ENCODE measurements around the gene PGAM5.

PGAM5 gene

DNA sequence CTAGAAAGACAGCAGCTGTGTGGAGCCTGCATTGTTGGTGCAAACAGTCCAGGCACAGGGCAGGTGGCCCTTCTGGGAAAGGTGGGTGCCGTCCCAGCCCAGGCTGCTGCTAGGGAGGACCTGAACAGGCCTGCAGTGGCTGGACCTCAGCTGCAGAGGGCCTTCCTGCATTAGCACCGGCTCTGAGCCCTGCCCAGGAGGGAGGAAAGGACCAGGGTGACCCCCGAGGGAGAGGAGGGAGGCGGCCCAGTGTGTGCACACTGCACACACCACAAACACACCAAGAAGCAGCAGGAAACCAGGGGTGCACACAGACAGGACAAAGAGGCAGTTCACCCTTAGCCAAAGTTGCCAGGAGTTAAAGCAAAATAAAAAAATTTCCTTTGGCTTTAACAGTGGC is 8.0 kb upstream of the PGAM5 start:
- Histone ChIP-seq H3K9me2 (replicated peaks; ENCODE audit: control insufficient read depth, low read length) (no peaks in the 10 kb centered on the region), H3K4me1 (ENCODE audit: control insufficient read depth, low read length) (peaks cover 60% of the 10 kb centered on the region), H3K36me3 (ENCODE audit: control insufficient read depth, low read length) (peaks cover 72% of the 10 kb centered on the region), H3K9me3 (ENCODE audit: control insufficient read depth, insufficient read depth, low read length) (no peaks in the 10 kb centered on the region), H3K4me2 (ENCODE audit: low read length) (peak overlapping the region; percentile 22; the same call in 1 of the 2 replicates), H4K20me1 (ENCODE audit: control insufficient read depth, insufficient read depth, low read depth, low read length) (no peaks in the 10 kb centered on the region), H3K4me3 (ENCODE audit: low read length) (no peak overlapping the region), H3F3A (ENCODE audit: control insufficient read depth, insufficient read depth) (peaks cover 17% of the 10 kb centered on the region), H3K27ac (ENCODE audit: low read depth, low read length) (peak overlapping the region; percentile 98), H3K27me3 (ENCODE audit: control insufficient read depth, low read length) (no peaks in the 10 kb centered on the region), H3K79me2 (ENCODE audit: control insufficient read depth, low read length) (peaks cover 72% of the 10 kb centered on the region)
- TF ChIP-seq EZH2phosphoT487 (IDR thresholded peaks at IDR 0.05; ENCODE audit: borderline replicate concordance, low read length) = no peak
- TF ChIP-seq, protein P1, sequence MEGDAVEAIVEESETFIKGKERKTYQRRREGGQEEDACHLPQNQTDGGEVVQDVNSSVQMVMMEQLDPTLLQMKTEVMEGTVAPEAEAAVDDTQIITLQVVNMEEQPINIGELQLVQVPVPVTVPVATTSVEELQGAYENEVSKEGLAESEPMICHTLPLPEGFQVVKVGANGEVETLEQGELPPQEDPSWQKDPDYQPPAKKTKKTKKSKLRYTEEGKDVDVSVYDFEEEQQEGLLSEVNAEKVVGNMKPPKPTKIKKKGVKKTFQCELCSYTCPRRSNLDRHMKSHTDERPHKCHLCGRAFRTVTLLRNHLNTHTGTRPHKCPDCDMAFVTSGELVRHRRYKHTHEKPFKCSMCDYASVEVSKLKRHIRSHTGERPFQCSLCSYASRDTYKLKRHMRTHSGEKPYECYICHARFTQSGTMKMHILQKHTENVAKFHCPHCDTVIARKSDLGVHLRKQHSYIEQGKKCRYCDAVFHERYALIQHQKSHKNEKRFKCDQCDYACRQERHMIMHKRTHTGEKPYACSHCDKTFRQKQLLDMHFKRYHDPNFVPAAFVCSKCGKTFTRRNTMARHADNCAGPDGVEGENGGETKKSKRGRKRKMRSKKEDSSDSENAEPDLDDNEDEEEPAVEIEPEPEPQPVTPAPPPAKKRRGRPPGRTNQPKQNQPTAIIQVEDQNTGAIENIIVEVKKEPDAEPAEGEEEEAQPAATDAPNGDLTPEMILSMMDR (IDR thresholded peaks at IDR 0.05; ENCODE audit: low read depth, low read length, poor library complexity, severe bottlenecking) = peak; percentile 19

DNA sequence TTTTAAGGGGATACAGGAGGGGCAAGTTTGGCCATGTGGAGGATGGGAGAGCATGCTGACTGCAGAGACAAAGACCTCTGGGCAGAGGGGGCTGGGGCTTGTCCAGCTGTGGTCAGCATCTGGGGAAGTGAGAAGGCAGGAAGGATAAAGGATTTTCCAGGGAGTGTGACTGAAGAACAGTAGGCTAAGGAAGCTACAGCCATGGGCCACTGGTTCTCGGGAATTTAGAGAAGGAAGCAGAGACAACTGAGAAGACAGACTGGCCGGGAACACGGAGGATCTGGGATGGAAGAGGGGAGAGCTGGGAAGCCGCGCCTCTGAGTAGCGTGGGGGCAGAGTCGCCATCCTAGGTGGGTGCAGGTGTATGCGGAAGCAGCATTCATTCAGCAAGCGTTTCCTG is 7.0 kb upstream of the PGAM5 start:
- H3K9me3 ChIP-seq (ENCODE audit: control insufficient read depth, insufficient read depth, low read length) = no peaks in the 10 kb centered on the region
- H4K20me1 ChIP-seq (ENCODE audit: control insufficient read depth, insufficient read depth, low read depth, low read length) = no peaks in the 10 kb centered on the region
- H3K4me2 ChIP-seq (ENCODE audit: low read length) = no peak overlapping the region
- no peak overlapping the region for H3K27ac ChIP-seq (ENCODE audit: low read depth, low read length)
- TF ChIP-seq EZH2phosphoT487 (IDR thresholded peaks at IDR 0.05; ENCODE audit: borderline replicate concordance, low read length) = no peak
- TF ChIP-seq, protein P1 (IDR thresholded peaks at IDR 0.05; ENCODE audit: low read depth, low read length, poor library complexity, severe bottlenecking) = no peak
- peaks cover 50% of the 10 kb centered on the region for H3K4me1 ChIP-seq (ENCODE audit: control insufficient read depth, low read length)
- peaks cover 17% of the 10 kb centered on the region for H3F3A ChIP-seq (ENCODE audit: control insufficient read depth, insufficient read depth)
- H3K4me3 ChIP-seq (ENCODE audit: low read length) = no peak overlapping the region
- no peaks in the 10 kb centered on the region for H3K27me3 ChIP-seq (ENCODE audit: control insufficient read depth, low read length)
- peaks cover 71% of the 10 kb centered on the region for H3K79me2 ChIP-seq (ENCODE audit: control insufficient read depth, low read length)
- H3K9me2 ChIP-seq (replicated peaks; ENCODE audit: control insufficient read depth, low read length) = no peaks in the 10 kb centered on the region
- H3K36me3 ChIP-seq (ENCODE audit: control insufficient read depth, low read length) = peaks cover 66% of the 10 kb centered on the region

DNA sequence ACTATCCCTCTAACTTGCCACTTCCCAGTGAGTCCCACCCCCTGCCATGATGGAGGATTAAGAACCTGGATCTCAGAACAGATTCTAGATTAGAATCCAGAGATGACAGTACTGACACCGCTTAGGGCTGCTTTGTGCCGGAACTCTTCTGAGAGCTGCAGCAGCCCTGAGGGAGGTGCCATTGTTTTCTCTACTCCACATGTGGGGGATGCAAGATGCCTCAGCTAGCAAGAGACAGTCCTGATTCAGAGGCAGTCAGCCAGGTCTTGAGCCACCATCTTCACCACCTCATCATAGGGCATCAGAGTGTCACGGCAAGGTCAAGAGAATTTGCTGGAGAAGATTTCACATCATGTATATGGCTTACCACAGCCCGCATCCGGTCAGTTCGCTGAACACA is 3.4 kb upstream of the PGAM5 start:
- Histone ChIP-seq H3K9me2 (replicated peaks; ENCODE audit: control insufficient read depth, low read length) (no peaks in the 10 kb centered on the region), H3K4me3 (ENCODE audit: low read length) (no peak overlapping the region), H3K27me3 (ENCODE audit: control insufficient read depth, low read length) (no peaks in the 10 kb centered on the region), H3K4me2 (ENCODE audit: low read length) (no peak overlapping the region), H3K27ac (ENCODE audit: low read depth, low read length) (no peak overlapping the region), H3F3A (ENCODE audit: control insufficient read depth, insufficient read depth) (peaks cover 8% of the 10 kb centered on the region), H3K9me3 (ENCODE audit: control insufficient read depth, insufficient read depth, low read length) (no peaks in the 10 kb centered on the region), H3K36me3 (ENCODE audit: control insufficient read depth, low read length) (peaks cover 48% of the 10 kb centered on the region), H3K79me2 (ENCODE audit: control insufficient read depth, low read length) (peaks cover 75% of the 10 kb centered on the region), H3K4me1 (ENCODE audit: control insufficient read depth, low read length) (peaks cover 25% of the 10 kb centered on the region), H4K20me1 (ENCODE audit: control insufficient read depth, insufficient read depth, low read depth, low read length) (0 out of 2 replicates have a peak, but pooled peaks cover 2% of the 10 kb centered on the region)
- TF ChIP-seq, protein P1 (IDR thresholded peaks at IDR 0.05; ENCODE audit: low read depth, low read length, poor library complexity, severe bottlenecking) = no peak
- TF ChIP-seq EZH2phosphoT487 (IDR thresholded peaks at IDR 0.05; ENCODE audit: borderline replicate concordance, low read length) = no peak

Data from DOHH2 (cell line).